NCI-H146 treated with DMSO at 0.1 percent for 48 hours (cell line): ENCODE results near the gene MYO10.
"Not testable (repeated sequence)": the region's sequence is repeated elsewhere in the genome, so short reads cannot be mapped to it uniquely, and the experiment has no call there.

ENCODE experiments used
- DNase-seq: peaks from one replicate; lab custom pipeline; 2025; ENCODE audit not compliant: unreplicated experiment; lab: John Stamatoyannopoulos, UW

Gene MYO10

DNA sequence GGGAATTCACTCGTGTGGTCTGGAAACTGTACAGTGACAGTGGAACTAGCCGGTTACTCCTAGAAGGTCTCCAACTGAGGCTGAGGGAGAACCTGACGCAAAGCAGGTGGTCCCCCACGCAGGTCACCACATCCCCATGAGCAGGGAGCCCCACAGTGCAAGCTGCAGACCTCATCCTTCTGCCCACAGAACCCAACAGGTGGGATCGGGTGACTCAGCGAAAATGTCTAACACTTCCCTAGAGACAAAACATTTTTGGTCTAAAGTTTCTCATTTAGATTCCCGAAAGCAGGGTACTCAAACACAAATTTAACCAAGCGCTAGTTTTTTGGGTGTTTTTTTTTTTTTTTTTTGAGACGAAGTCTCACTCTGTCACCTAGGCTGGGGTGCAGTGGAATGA lies 256.9 kb downstream of the MYO10 start:
- no peak for DNase-seq

DNA sequence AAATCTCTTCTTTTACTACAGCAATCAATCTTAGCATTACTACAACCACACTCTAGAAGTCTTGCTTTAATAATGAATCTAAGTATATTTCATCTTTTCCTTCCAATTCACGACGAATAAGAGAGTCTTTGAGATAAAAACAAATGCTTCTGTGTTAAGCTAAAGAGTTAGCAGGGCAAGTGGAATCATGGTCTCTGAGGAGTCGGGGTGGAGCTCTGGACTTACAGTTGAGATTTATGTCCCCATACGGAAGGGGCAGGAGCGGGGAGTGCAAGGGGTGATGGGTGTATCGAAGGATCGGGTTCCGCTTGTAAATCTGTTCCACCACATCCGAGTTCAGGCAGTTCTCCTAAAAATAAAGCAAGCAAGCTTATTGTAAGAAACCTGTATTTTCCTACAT lies 260.3 kb downstream of the MYO10 start:
- DNase-seq = no peak

DNA sequence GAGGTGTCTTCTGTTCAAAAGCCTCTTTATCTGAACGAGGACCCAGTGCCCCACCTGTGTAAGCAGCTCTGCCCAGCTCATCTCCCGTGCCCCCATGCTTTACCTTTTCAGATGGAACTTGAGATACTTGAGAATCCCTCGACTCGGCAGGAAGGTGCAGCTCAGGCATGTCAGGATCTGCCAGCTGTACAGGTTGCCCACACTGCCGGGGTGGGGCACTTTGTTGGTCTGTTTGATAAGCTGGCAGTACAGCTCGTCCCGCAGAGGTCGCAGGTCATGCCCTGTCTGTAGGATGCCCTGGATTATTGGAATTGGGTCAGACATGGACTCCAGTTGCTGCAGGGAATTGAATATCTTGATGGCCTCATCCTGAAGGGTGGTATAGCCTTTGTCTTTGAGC lies 261.3 kb downstream of the MYO10 start:
- DNase-seq = no peak

DNA sequence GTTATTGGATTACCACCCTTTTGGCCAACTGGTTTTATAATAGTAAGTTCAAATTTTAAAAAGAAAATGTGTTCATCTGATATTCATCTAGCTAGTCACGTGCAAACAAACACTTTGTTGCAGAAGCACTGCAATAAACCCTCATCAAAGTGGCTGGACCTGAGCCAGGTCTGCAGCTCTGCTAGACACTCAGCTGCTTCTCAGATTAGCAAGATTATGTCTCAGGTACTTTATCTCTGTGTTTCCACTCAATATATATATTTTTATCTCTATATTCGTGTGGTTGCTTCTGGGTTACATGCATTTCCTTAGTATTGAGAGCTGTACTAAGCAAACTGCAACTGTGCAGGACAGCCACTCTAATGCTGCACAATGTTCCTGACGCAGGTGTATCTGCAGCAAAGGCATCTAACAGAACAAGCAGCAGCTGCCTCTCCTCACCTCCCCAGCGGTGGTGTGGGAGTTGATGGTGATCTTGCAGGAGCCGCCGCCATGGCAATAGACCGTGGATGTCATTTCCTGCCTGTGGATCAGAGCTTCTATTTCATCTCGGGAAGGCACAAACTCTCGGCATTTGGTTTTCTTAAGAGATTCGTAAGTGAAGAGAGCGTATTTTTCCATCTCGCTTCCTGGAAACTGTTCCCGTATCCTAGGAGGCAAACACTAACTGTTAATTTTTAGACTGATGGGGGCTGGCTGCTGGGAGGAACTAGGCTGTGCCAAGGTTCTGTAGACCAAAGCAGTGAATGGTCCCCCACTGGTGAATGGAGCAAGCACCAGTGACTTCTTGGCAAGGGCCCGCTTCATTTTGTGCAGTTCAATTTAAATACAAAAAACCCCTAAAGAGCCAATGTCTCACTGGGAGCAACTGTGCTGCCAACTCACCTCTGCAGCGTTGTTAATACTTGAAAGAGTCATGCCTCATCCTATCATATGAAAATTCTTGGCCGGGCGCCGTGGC lies 262.6 kb downstream of the MYO10 start:
- no peak for DNase-seq

DNA sequence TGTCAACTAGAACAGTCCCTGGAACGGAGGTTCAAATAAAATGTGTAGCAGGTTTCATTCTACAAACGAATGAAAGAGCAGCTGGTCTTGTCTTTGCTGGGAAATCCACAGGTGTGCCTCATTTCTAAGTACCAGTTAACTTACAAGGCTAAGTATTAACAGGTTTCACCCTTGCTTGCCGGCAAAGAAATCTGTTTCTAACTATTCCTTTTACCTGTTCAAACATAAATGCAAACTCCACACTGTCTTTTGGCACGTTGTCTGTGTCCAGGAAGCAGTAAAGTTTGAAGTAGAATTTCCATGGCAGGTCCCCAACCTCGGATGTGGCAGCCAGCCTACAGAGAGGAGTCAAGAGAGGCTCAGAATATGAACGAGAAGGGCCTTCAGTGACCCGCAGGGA lies 264.9 kb downstream of the MYO10 start:
- DNase-seq = no peak

DNA sequence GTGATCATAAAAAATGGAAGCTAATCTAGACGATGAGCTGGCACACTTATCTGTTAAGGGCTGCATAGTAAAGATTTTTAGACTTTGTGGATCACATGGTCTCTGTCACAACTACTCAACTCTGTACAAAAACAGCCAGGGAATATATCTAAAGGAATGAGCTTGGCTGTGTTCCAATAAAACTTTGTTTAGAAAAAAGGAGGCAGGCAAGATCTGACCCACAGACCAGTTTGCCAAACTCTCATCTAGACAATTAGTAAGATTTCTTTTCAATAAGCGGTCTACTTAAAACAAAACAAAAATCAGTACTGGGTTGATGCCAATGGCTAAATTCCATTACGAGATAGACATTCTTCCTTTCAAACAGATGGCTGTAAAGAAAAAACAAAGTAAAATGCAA lies 266.3 kb downstream of the MYO10 start:
- DNase-seq = no peak

DNA sequence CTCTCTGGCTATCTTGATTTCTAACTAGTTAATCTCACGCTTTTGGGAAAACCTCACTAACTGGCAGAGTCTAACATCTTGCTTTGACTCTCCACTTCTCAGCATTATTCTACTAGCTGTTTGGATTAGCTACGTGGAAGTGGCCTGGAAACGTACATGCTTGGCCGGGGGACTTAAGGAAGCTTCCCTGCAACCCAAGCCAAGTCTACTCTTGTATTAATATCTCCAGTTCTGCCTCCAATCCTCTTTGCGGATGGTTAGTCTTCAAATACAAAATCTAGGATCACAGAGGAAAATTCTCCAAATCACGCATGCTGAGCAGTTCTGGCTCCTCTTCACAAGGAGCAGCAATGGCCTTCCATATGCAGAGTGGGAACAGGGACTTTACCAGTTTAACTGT lies 267.5 kb downstream of the MYO10 start:
- no peak for DNase-seq

DNA sequence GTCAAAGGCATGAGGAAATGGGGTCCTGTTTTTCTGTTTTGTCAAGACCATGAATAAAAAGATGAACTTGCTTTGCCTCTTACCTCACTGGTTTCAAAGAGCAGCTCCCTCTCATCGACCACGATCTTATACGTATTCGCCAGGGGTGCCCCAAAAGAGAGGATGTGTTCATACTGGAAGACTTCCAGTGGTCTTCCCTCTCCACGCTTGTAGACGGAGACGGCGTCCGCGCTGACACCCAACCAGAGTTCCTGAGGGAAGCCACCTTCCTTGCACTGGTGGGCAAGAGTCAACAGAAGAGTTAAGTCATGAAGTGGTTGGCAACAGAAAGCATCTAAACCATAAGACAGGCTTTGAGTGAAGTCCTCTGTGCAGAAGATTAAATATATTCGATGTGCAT lies 267.9 kb downstream of the MYO10 start:
- DNase-seq = no peak

DNA sequence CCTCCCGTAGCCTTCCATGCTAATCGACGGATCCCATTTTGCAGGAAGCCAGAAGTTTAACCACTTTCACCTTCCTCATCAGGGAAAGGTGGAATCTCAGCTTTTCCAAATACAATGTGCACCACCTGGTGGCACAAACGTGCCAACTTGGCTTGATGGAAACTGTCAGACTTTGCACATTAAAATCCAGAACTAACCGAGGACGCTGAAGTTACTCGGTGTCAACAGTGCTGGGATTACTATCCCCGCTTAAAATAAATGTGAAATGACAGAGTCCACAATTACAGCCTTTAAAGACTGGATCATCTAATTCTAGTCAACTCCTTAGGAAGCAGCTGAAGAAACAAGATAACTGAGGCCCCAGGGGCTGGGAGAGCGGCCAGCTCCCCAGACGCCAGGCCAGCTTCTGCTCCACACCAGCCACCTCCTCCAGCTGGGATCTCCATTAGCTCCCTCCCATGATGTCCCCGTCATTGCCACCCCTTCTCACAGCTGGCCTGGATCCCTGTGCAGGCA lies 269.1 kb downstream of the MYO10 start:
- DNase-seq = no peak

DNA sequence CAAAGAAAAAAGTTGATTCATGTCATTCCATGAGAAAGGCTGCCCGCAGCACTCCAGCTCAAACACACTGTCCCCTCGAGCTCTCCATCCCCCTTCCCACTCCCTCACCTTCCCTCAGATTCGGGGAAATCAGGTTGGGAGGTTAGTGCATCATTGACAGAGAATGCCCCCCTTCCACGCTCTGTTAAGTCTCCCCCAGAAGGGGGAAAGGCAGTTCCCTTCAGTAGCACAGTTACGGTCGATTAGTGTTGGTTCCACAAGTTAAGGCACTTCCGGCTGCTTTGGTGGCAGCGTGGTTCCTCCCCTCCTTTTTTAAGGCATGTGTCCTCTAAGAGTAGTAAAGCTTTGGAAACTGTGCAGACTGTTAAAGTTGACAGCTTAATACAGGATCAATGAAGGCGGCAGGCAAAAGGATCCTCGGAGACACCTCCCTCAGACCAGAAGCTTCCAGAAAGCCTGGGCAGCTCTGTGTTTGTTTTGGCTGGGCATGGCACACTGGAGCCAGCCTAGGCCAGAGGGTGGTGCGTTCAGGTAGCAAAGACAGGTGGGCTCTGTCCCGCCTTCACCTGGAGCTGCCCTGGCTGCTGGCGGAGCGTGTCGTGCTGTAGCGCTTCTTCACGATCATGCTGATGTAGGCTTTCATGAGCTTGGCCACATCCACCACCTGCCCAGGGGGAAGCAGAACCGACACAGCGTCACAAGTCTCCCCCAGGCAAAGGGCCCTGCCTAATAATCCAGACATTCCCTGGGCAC lies 269.8 kb downstream of the MYO10 start:
- no peak for DNase-seq

DNA sequence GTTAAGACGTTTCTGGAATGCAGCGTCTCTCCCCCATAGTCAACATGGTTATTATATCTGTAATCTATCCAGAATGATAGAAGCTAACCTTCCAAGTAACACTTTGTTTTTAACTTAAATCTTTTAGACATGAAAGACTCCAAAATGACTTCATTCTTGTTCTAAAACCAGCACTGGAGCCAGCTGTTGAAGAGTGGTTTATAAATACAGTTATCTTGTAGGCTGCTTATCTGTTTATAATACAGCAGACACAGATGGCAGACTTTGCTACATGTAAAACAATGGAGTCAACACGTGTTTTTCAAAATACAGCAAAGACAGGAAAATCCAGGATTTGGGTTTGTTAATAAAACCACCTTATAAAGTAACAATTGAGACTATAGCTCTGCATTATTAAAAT lies 270.5 kb downstream of the MYO10 start:
- DNase-seq = no peak

DNA sequence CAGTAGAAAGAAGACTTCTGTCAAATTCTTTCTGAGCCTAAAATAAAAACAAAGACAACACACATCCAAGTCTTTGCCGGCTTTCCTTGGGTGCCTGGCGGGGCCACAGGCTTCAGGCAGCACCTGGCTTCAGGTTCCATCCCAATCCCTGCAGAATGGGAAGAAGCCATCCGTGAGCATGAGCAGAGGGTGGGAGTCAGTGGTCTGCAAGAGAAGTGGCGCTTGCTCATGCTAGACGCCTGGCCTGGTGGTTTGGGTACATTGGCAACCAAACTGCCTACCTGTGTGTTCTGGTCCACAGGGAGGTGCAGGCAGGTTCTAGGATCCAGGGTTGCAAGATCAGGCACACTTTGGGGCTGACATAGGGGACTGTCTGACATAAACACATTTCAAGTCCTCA lies 271.7 kb downstream of the MYO10 start:
- DNase-seq = no peak

DNA sequence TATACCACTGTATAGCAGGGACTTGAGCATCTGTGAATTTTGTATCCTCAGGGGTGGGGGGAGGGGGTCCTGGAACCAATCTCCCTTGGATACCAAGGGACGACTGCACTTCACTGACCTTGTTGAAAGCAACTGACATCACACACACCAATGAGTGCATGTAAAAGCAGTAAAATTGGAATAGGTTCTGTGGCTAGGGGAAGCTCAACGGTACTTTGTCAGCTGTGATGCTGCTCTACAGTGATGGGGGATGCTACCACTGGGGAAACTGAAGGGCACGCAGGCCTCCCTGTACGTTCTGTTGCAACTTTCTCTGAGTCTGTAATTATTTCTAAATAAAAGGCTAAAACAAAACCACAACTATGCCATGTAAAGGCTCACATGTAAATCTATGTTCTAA lies 272.2 kb downstream of the MYO10 start:
- DNase-seq = no peak

DNA sequence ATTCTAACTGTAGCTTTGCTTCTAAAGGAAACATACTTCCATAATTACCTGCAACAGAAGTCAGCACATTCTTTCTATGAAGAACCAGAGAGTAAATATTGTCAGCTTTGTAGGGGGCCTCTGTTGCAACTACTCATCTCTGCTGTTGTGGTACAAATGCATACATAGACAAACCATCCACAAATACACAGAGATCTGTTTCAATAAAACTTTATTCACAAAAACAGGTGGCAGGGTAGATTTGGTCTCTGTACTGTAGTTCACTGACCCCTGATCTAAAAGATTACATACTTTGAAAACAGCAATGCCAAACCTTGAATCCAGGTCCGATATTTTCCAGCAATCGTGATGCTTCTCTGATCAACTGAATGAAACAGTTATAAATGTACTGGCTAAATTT lies 274.4 kb downstream of the MYO10 start:
- DNase-seq = no peak

DNA sequence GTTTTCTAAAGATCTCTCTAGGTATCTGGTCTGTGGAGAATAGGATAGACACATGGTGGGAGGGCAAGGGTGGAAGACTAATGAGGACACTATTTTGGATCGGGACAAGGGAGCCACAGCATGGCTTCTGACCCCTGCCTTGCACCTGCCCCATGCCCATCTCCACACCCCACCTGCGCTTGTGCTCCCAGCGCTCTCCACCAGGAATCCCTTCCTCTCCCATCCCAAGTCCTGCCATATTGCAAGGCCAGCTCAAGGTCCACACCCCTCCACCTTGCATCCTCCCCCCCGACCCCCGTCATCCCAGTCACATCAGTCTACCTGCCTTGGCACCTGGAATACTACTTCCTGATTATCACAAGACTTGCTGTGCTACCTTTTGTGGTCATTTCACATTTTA lies 275.1 kb downstream of the MYO10 start:
- no peak for DNase-seq

DNA sequence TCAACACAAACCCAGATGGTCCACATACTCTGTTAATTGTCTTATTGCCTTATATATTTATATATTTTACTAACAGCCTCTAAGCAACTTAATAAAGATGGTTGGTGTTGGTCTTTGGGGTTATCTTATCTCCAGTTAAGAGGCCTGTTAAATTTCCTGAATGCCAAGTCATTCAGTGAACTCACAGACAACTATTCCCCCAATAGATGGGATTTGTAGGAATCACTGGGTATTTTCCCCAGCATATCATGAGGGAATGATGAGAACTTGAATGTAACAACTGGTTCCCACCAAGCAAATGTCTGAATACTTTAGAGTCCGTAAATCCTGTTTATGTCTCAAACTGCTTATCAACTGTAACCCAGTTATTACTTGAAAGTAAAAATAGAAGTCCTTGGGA lies 276.6 kb downstream of the MYO10 start:
- DNase-seq = no peak

DNA sequence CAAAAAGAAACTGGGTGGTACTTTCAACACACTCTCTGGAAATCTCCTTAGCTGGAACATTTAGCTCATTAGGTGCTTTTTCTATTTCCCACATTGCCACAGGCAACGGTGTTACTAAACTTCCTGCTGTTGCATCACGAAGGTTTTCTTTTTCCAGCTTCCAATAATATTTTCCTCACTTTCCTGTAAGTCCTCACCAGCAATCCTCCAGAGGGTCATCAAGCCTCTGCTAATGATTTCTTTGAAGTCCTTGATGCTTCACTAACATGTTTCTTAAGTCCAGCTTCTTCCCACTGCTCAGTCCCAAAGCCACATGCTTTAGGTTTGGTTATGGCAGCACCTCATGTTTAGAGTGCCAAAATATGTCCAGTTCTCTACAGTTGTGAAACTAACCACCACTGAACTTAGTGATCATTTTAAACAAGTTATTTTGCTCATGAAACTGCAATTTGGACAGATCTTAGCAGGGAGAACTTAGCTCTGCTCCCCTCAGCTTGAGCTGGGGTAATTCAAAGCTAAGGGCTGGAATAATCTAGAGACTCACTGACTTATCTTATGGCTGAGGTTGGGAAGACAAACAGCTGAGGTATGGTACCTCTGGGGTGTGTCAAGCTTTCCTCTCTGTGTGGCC lies 279.4 kb downstream of the MYO10 start:
- no peak for DNase-seq

DNA sequence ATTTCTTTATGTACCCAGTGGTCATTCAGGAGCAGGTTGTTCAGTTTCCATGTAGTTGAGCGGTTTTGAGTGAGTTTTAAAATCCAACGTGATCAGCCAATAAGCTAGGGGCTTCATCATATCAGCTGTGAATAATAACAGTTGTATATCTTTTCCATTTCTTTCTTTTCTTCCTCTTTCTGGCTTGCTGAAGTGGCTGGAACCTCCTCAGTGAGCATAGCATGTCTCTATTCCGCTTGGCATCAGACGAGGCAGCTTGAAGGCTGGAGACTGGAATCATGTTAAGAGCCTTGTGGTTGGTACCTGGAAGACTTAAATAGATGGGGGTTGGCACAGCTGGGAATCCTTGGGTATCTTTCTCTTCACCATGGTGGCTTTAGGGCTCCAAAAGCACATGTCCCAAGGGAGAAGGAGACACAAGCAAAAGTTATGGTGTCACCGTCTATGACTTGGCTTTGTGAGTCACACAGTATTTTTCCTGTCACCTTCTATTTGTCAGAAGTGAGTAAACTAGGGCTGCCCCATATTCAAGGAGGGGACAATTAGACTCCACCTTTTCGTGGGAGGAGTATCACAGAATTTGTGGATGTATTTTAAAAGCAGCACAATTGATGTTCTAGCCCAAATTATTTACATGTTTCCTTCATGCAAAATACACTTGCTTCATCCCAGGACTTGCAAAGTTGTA lies 281.3 kb downstream of the MYO10 start:
- no peak for DNase-seq

DNA sequence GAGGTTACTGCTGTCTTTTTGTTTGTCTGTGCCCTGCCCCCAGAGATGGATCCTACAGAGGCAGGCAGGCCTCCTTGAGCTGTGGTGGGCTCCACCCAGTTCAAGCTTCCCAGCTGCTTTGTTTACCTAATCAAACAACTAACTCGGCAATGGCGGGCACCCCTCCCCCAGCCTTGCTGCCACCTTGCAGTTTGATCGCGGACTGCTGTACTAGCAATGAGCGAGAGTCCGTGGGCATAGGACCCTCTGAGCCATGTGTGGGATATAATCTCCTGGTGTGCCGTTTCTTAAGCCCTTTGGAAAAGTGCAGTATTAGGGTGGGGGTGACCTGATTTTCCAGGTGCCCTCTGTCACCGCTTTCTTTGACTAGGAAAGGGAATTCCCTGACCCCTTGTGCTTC lies 287.3 kb downstream of the MYO10 start:
- DNase-seq = not testable (repeated sequence)

DNA sequence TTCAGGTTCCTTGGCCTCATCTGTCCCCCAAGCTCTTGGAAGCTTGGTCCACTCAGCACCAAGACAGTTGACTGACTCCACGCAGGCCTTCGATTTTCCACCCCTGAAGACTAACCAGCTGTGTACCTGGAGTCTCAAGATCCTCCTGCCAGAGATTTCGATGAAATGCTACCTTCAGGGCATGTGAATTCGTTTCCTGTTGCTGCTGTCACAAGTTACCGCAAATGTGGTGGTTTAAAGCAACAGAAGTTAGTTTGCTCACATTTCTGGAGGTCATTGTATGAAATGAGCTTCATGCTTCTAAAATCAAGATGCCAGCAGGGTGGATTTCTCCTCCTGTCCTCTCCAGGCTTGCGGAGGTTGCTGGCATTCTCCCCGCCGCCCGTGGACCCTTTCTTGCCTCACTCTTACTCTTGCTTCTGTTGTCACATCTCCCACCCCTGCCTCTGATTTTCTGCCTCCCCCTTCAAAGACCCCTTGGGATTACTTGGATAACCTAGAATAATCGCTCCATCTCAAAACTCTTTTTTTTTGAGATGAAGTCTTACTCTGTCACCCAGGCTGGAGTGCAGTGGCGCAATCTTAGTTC lies 291.7 kb downstream of the MYO10 start:
- no peak for DNase-seq

DNA sequence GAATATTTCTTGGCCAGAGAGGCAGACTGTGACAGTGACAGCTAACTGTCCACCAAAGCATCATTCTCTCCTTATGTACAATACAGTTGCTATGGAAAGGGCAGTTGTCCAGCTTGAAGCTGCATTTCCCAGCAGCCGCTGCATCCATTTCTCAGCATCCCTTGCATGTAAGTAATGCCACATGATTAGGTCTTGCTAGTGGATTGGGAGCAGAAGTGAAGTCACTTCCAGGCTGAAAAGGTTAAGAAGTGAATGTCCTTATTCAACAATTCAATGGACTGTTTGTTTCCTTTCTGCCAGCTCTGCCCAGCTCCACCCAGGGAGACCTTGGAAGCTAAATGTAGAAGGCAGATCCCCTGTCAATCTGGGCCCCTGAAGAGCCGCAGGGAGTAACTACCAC lies 293.2 kb downstream of the MYO10 start:
- no peak for DNase-seq
